Measurements from ENCODE around the gene JRKL. TPM values are rescaled to one million over a fixed set of nuclear protein-coding genes. Genes with fewer than 3 reads are reported as not detected.

JRKL gene
- total RNA-seq, 3 donors from 2014 or later, result 9.4 to 9.9 (median 9.8) TPM

GRCh38 chr11:96342961-96343711 lies 46.7 kb upstream of the JRKL start, which contains the start of gene MAML2:
Gene MAML2 (minus strand): TSS chr11:96343195. CDS start chr11:96341895, 1,300 bp downstream.
- no peaks in the 10 kb centered on the region for H3K9me3 ChIP-seq
- ATAC-seq (peak; percentile 90), DNase-seq (peak; percentile 93 to 95 (median 93))
- peak within 1 kb of the TSS; percentile 37 for H3K4me3 ChIP-seq
- no peaks in the 10 kb centered on the region for H3K36me3 ChIP-seq (ENCODE audit: low read depth)
- TF ChIP-seq CTCF (IDR thresholded peaks at IDR 0.05), result peak; percentile 94
- peaks cover 29% of the 10 kb centered on the region for H3K4me1 ChIP-seq (ENCODE audit: low read depth)
- intact Hi-C loops (cut with DNase I, micrococcal nuclease), result loop anchor here (1.0 to 5.0 kb wide), 4 partner anchors 36 to 506 kb away; no protein-coding TSS in a partner anchor

- intact Hi-C loops (cut with DNase I, micrococcal nuclease), result no loop called here
- H3K36me3 ChIP-seq (ENCODE audit: low read depth), result no peaks in the 10 kb centered on the region
- no peak for TF ChIP-seq CTCF (IDR thresholded peaks at IDR 0.05)
- no peaks in the 10 kb centered on the region for H3K4me1 ChIP-seq (ENCODE audit: low read depth)
- H3K4me3 ChIP-seq, result no peak overlapping the region
- no peak for DNase-seq
- no peaks in the 10 kb centered on the region for H3K9me3 ChIP-seq
- ATAC-seq, result no peak
Observed at GRCh38 chr11:96356848-96357247, 33.0 kb upstream of the JRKL start.

DNA sequence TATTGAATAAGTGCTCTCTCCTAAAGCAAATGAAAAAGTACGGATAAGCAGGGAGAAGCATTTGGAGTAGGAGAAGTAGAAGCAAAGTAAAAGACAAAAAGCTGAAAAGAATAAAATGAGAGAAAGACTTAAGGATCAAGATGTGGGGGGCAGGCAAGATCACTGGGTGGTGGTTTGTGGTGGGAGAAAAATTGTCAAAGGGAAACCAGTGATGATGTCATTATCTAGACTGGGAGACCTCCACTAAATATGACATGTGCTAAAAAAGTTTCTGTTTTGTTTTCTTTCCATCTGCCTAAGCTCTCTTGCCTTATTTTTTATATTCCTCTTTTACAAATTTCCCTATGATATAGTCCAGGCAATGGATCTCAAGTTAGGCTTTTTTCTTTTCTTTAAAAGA lies 32.0 kb upstream of the JRKL start:
- intact Hi-C loops (cut with DNase I, micrococcal nuclease), result no loop called here
- no peak for ATAC-seq
- Histone ChIP-seq H3K4me3 (no peak overlapping the region), H3K36me3 (ENCODE audit: low read depth) (no peaks in the 10 kb centered on the region), H3K4me1 (ENCODE audit: low read depth) (no peaks in the 10 kb centered on the region), H3K9me3 (no peaks in the 10 kb centered on the region)
- TF ChIP-seq CTCF (IDR thresholded peaks at IDR 0.05), result no peak
- no peak for DNase-seq

DNA sequence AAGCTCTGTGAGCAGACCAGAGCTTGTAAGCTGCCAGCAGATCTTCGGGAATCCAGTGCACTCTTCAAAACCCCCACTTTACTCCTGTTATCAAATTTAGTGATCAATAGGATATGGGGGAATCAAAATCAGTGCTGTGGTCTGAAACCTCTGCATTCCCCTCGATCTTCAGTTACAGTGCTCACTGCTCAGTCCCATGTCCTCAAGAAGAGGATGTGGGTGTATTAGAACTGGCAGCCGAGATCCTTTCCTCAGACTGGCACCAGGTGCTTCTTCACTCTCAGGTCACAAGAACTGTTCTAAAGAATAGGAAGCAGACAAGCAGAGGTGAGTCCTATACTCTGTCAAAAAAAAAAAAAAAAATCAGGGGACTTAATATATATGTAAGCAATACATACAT lies 31.5 kb upstream of the JRKL start:
- Histone ChIP-seq H3K4me3 (no peak overlapping the region), H3K36me3 (ENCODE audit: low read depth) (no peaks in the 10 kb centered on the region), H3K4me1 (ENCODE audit: low read depth) (no peaks in the 10 kb centered on the region), H3K9me3 (no peaks in the 10 kb centered on the region)
- TF ChIP-seq CTCF (IDR thresholded peaks at IDR 0.05), result no peak
- intact Hi-C loops (cut with DNase I, micrococcal nuclease), result no loop called here
- DNase-seq (no peak), ATAC-seq (no peak)

DNA sequence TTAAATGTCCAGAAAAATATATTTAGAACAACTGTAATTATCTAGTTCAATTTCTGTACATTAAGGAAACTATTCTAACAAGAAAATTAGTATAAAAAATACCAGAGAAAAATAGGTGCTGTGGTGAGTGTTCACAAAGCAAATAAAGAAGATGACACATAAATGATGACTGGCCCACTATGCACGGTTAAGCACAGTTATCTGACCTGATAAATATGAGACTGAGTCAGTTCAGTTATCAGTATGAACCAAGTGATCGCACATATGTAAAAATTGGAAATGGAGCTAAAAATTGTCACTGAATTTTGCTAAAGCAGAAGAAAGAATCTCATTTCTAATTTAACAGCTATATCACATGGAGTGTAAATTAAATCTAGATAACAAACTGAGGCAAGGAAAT lies 28.0 kb upstream of the JRKL start:
- no peaks in the 10 kb centered on the region for H3K36me3 ChIP-seq (ENCODE audit: low read depth)
- no peaks in the 10 kb centered on the region for H3K4me1 ChIP-seq (ENCODE audit: low read depth)
- no peak overlapping the region for H3K4me3 ChIP-seq
- no peak for TF ChIP-seq CTCF (IDR thresholded peaks at IDR 0.05)
- intact Hi-C loops (cut with DNase I, micrococcal nuclease), result no loop called here
- no peak for DNase-seq
- ATAC-seq, result no peak
- no peaks in the 10 kb centered on the region for H3K9me3 ChIP-seq
